ENCODE data around the gene CRLF1.

Gene CRLF1

DNA sequence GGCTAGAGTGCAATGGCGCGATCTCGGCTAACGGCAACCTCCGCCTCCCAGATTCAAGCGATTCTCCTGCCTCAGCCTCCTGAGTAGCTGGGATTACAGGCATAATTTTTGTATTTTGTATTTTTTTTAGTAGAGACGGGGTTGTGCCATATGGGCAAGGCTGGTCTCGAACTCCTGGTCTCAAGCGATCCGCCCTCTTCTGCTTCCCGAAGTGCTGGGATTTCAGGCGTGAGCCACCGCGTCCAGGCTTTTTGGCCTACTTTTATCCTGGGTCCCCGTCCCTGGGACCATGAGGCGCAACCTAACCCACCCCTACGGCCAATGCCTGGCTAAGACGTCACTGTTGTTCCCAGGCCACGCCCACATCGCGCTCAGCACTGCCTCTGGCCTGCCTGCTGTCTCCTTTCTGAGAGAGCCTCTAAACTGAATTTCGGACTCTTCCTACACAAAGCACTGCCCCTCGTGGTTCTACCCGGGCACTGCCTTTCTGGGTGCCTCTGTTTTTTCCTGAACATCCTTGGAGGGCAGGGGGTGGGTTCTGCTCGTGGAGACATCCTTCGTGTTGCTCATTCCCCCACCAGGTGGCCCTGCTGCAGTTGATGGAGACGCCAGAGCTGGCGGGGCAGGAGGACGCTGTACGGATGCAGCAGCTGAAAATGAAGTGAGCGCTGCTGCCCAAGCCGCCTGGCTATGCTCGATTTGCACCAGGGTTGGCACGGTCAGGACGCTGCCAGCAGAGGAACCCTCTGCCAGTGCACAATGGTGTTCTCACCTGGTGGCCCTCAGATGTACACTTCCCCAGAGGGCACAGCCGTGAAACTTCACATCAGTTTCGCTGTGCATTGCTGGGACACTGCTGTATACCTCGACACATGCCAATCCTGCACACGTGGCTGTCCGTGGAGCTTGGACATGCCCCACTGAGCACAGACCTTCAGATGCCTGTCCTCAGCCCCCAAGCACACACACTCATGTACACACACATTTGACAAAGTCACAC is 16.0 kb downstream of the CRLF1 start:
- DNase-seq = no peak

DNA sequence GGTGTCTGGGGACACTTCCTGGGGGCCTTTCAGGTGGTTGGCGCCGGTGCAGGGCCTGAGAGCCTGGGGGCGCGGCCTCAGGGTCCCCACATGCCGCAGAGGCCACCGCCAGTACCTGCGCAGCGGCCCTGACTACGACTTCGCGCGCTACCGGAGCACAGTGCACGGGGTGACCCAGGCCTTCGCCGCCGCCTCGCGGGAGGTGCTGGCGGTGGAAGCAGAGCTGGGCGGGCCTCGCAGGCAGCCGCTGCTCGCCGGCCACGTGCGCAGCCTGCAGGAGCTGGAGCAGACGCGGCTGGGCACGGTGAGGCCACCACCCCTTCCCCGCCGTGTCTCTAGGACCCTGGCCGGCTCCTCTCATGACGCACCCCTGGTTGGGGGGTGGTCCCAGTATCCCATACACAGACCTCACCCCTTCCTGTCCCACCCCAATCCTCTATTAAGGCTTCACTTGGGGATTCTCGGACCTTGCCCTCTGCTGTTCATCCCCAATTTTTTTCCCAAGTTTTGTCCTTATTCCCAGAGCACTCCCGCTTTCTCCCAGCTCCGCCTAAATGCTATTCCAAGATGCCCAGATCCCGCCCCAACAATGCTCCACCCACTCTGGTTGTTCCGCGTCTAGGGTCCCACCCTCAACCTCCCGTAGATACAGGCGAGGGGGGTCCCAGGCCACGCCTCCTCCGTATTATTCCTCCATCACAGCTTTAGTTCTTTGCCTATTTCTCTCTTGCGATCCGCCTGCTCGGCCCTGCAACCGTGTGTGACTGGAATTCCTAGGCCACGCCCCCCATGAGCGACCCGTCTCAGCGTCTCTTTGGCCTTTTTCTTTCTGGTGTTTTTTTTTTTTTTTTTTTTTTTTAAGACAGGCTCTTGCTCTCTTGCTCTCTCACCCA is 17.0 kb downstream of the CRLF1 start:
- DNase-seq = no peak

DNA sequence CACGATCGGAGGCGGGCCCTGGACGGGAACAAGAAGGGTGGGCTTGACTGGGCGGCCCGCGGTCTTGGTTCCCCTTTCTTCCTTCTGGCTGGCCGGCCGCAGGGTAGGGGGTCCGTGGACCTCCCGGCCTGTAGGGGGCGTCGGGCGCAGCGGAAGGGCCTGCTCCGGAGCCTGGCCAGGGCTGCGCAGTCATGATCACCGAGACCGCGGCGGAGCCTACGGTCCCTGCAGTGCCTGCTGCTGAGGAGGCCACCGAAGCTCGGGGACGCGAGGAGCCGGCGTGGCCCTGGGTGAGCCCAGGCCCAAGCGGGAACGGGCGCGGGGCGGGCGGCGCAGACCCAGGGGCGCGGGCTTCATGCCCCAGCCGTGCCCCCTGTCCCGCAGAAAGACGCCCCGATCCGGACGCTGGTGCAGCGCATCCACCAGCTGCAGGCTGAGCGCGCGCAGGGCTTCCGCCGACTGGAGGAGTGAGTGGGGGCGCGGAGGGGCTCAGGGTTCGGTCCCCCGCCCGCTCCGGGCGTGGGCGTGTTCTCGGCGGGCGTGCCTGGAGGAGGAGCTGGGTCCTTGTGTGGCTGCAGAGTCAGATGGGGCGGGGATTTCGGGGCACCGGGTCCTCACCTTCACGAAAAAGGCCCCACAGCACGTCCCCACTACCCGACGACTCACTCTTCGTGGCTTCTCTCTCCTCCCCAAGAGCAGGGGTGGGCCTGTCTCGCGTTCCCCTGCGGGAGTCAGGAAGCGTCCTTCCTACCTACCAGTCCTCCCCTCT is 17.8 kb downstream of the CRLF1 start, which contains the start of gene REX1BD:
Gene REX1BD (plus strand): TSS at position 188 of the 769 bp plus-strand sequence. CDS start 4 bp downstream, at position 192.
- peak; percentile 92 for DNase-seq

DNA sequence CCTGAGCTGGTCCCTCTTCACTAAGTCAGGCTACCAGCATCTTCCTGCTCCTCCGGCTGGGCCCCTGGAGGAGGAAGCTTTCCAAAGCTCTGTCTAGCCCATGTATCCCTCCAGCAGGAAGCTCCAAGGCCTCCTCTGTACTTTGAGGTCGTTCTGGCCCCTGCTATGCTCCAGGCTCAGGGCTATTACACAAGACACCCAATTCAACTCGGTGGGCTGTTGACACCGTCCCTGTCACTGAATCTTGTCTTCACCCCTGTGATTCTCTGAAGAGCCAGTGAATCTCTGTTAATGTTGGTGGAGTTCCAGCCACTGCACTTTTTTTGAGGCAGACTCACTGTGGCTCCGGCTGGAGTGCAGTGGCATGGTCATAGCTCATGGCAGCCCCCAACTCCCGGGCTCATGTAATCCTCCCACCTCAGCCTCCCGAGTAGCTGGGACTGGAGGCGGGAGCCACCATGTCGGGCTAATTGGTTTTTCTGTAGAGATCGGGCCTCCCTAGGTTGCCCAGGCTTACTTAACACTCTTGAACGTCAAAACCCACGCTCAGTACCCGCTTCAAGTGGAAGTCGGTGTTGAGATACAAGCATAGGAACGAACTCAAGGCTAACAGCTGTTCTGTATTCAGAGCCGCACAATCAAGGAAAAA is 18.5 kb downstream of the CRLF1 start:
- DNase-seq = no peak

DNA sequence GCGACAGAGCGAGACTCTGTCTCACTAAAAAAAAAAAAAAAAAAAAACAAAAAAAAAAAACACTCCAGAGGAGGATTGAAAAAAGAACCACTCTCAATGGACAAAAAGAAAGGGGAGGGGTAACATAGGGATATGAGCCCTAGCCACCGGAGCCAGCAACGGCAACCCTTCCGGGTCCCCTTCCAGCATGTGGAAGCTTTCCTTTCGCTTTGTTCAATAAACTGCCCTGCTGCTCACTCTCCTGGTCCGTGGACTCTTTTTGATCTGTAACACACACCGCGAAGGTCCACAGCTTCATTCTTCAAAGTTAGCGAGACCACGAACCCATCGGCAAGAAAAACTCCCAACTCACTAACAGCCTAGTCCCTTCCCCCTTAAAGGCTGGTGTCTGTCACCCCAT is 19.0 kb downstream of the CRLF1 start:
- no peak for DNase-seq

DNA sequence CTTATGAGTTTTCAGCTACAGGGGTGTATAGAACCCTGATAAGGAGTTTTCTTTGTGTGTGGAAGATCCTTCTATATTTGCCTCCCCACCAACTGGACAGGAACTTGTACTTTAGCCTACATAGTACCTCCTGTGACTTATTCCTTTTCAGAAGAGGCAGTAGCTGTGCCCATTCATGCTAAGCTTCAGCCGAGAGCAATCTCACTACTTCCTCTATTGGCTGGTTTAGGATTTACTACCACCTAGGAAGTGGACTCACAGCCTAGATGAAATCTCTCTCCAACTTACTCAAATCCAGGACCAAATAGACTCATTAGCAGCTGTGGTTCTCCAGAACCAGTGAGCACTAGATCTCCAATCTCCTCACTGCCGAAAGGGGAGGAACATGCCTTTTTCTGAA is 20.3 kb downstream of the CRLF1 start:
- no peak for DNase-seq

DNA sequence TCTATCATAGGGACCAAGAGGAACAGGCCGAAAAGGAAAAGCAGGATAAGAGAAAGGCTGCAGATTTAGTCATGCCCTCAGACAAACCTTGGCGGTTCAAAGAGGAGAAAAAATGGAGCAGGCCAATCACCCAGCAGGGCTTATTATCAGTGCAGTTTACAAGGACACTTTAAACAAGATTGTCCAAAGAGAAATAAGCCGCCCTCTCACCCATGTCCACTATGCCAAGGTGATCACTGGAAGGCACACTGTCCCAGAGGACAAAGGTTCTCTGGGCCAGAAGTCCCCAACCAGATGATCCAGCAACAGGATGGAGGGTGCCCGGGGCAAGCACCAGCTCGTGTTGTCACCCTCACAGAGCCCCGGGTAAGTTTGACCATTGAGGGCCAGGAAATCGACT is 26.3 kb downstream of the CRLF1 start:
- DNase-seq = no peak

DNA sequence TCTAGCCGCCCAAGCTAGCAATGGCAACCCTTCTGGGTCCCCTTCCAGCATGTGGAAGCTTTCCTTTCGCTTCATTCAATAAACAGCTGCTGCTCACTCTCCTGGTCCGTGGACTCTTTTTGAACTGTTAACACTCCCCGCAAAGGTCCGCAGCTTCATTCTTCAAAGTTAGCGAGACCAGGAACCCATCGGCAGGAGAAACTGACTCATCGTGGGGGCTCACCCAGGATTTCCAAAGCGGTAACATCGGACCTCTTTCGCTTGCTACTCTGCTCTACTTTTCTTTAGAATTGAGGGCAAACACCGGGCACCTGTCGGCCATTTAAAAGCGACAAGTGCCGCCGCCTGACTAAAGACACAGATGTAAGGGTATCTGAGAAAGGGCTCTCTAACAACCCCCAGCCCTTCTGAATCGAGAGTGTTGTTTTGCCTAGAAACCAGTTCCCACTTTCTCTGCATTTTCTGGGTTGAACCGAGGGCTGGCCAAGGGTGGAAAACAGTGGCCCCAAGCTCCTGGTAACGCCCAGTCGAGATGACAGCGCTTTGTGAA is 29.2 kb downstream of the CRLF1 start:
- DNase-seq = no peak

DNA sequence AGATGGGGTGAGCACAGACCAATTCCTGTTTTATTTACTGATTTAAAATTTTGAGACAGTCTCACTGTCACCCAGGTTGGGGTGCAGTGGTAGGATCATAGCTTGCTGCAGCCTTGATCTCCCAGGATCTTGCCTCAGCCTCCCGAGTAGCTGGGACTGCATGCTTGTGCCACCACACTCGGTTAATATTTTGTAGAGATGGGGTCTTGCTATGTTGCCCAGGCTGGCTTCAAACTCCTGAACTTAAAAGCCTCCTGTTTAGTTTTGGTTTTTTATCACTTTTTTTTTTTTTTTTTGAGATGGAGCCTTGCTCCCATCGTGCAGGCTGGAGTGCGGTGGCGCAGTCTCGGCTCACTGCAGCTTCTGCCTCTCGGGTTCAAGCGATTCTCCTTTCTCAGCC is 30.2 kb downstream of the CRLF1 start:
- DNase-seq = no peak

DNA sequence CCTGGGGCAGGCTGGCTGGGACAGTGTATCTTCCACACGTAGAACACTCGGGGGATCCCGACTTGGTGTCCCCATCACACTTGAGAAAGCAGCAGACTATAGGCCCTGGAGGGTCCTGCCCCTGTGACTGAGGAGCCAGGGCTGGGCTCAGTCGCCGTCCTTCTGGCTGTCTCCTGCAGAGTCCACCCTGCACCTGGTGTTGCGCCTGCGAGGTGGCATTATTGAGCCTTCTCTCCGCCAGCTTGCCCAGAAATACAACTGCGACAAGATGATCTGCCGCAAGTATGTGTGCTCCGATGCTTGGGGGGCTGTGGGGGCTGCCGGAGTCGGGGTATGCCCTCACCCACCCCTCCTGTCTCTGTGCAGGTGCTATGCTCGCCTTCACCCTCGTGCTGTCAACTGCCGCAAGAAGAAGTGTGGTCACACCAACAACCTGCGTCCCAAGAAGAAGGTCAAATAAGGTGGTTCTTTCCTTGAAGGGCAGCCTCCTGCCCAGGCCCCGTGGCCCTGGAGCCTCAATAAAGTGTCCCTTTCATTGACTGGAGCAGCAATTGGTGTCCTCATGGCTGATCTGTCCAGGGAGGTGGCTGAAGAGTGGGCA is 31.8 kb downstream of the CRLF1 start:
- no peak for DNase-seq

DNA sequence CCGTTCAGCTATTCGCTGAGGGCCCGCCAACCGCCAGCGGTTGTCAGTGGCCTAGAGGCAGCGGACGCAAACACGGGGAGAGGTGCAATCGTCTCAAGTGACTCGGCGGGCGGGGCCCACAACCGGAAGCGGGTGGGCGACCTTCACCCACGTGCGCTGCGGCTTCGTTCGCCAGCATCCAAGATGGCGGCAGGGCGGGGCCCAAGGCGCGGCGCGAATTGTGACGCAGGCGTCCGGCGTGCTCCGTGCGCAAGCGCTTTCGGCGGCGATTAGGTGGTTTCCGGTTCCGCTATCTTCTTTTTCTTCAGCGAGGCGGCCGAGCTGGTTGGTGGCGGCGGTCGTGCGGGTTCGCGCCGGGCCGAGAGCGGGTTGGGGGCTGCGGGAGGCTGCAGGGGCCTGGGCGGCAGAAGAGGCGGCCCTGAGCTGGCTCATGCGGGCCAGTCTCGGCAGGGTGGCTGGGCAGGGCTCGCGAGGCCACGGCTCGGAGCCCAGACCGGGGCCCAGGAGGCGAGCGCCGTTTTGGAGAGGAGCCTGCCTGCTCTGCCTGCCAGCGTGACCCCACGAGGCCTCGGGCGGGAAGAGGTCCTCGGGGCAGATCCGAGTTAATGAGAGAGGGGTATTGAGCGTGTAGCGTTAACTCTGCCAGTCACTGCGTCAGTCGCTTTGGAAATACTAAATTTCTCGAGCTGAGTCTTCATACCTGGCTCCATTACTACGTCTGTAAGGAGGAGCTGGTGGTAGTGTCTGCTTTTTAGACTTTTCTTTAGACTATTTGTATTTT is 34.8 kb downstream of the CRLF1 start, which contains the start of gene UBA52:
Gene UBA52 (plus strand): TSS at position 294 of the 781 bp plus-strand sequence. CDS start 1,444 bp downstream, outside the sequence.
- peak; percentile 98 for DNase-seq

DNA sequence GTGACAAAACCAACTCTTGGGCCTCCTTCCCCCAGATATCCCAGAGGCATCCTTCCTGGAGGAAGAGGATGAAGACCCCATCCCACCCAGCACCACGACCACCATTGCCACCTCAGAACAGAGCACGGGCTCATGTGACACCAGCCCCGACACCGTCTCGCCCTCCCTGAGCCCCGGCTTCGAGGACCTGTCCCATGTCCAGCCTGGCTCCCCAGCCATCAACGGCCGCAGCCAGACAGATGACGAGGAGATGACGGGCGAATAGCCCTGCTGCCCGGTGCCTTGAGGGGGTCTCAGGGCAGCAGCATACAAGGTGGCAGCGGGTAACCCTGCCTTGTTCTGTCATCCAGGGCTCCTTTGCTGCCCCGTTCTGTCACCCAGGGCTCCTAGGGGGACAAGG is 38.2 kb downstream of the CRLF1 start:
- DNase-seq = no peak

DNA sequence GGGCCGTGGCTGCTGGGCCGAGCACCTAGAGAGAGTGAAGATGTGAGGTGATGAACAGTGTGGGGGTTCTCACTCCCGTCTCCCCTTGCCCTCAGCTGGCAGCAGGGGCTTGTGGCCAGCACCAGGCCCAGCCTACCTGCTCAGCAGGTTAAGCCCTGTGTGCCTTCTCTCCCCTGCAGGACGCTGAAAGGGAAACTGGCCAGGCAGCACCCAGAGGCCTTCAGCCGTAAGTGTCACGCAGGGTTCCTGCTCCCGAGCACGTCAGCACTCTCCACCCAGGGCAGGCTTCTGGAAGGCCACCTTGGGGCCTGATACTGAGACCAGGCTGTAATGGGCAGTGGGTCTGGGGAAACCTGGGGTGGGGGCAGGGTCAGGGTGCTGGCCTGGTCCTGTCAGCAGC is 39.6 kb downstream of the CRLF1 start:
- no peak for DNase-seq

DNA sequence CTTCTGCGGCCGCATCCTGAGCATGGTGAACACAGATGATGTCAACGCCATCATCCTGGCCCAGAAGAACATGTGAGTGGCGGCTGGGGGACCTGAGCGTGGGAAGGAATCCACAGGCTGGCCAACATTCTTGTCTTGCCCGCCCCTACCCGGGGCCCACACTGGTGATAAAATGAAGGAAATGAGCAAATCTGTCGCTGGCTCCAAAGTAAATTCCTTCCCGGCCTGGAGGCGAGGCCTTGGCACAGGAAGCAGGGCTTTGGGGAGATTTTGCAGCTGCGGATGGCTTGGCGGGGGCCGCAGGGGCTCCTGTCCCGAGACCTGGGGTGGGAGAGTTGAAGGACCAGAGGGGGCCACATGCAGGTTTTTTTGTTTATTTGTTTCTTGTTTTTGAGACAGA is 44.5 kb downstream of the CRLF1 start:
- DNase-seq = no peak

DNA sequence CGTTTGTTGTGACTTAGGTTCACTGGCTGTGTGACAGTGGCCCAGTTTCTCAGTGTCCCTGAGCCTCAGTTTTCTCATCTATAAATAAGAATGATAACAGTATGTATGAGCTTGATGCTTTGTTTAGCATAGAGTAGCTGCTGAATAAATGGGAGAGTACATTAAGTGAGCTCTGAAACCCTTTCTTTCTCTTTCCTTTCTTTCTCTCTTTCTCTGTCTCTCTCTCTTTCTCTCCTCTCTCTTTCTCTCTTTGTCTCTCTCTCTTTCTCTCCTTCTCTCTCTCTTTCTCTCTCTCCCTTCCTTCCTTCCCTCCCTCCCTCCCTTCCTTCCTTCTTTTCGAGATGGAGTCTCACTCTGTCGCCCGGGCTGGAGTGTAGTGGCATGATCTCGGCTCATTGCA is 46.9 kb downstream of the CRLF1 start:
- DNase-seq = no peak

DNA sequence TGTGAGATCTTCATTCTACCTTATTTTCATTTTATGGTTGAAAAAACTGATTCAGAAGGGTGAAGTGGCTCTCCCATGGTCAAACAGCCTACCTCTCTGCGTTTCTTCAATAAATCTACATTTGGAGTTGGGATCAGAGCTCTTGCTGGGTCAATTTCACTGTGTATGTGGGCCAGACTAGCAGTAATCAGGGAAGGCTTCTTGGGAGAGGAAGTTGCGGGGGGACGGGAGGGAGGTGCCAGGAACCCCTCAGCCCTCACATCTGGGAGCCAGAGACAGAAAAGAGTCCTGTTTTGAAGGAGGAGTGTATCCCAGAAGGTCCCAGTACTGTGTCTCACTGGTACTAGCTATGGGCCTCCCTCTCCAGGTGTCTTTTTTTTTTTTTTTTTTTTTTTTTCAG is 48.0 kb downstream of the CRLF1 start:
- no peak for DNase-seq

DNA sequence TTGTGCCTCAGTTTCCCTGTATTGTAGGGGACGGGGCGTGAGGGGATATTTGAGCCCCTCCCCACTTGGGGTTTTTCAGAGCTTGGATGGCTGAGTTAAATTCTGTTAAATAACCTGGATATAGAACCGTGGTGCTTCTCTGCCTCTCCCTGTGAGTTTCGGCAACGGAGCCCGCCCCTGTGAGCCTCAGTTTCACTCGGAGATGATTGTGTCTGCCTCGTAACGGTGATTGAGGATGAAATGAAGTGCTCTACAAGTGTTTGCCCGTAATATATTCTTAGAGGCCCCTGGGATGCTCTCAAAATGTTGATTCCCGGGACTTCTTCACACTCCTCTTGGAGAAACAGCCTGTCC is 48.4 kb downstream of the CRLF1 start:
- DNase-seq = no peak

DNA sequence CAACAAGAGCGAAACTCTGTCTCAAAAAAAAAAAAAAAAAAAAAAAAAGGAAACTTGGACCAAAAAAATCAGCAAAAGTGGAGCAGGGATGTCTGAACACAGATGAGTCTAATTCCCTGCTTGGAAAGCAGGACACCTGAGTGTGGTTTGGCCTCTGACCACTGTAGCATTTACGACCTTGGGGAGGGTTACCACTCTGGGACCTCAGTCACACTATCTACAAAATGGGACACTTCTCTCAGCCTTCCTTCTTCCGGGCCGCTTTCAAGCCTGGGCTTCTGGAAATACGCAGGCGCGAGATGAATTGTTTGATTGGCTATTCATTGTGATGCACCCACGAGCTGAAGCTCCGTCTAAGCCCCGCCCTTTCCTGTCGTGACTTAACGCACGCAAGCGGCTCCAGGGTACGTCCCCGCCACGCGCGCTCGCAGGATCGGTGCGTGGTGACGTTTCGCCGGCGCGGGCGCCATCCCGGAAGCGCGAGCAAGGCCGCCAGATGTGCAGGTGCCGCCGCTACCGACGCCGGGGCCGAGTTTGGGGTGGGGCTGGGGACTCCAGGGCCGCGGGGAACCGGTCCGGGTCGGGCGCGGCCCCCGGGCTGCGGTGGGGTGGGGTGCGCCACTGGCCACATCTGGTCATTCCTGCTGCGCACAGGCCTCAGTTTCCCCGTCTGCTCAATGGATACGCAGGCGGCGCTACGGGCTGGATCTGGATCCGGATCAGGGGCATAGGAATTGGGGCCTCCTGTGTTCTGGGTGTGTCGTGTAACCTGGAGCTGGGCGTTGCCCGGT is 49.0 kb downstream of the CRLF1 start, which contains the start of gene KXD1:
Gene KXD1 (plus strand): TSS at position 460 of the 791 bp plus-strand sequence. CDS start 4,187 bp downstream, outside the sequence.
- DNase-seq = peak; percentile 99

DNA sequence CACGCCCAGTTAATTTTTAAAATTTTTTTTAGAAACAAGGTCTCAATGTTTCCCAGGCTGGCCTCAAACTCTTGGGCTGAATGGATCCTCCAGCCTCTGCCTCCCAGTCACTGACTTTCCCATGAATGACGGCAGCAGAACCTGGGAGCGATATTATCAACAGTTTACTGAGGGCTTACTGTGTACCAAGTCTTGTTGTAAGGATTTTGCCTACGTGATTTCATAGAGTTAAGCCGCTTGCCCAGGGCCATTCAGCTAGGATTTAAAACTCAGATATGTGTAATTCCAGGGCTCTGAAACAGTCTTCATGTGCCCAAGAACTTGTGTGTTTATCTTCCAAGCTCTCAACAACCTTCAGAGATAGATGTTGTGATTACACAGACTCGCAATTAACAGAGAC is 55.0 kb downstream of the CRLF1 start:
- no peak for DNase-seq

All from CD4-positive, alpha-beta T cell treated with Interleukin-4 for 4 hours (primary cell).